SIG-M5 treated with dmso at 0.1 percent for 504 hours (cell line): ENCODE data around the gene HS6ST1.

Source experiments
- DNase-seq: peaks from one replicate; lab custom pipeline; 2025; ENCODE audit not compliant: unreplicated experiment; lab: John Stamatoyannopoulos, UW

HS6ST1 gene

GRCh38 chr2:128348701-128349100 lies 30.0 kb upstream of the HS6ST1 start:
- DNase-seq: no peak

GRCh38 chr2:128347701-128348539 lies 29.3 kb upstream of the HS6ST1 start:
- no peak for DNase-seq

GRCh38 chr2:128347171-128347558 lies 28.5 kb upstream of the HS6ST1 start:
- no peak for DNase-seq

- no peak for DNase-seq
These were observed 27.9 kb upstream of the HS6ST1 start for GRCh38 chr2:128346291-128347170.

- DNase-seq: no peak
These were observed 26.9 kb upstream of the HS6ST1 start for GRCh38 chr2:128345436-128346165.

- DNase-seq: no peak
These were observed 25.4 kb upstream of the HS6ST1 start for GRCh38 chr2:128344101-128344500.

- DNase-seq: no peak
These were observed 24.8 kb upstream of the HS6ST1 start for GRCh38 chr2:128343459-128343858.

GRCh38 chr2:128342550-128342949 lies 23.9 kb upstream of the HS6ST1 start:
- no peak for DNase-seq

GRCh38 chr2:128341621-128342020 lies 23.0 kb upstream of the HS6ST1 start:
- no peak for DNase-seq

- no peak for DNase-seq
These were observed 13.5 kb upstream of the HS6ST1 start for GRCh38 chr2:128332091-128332634.

GRCh38 chr2:128330583-128330982 lies 11.9 kb upstream of the HS6ST1 start:
- DNase-seq: no peak

GRCh38 chr2:128329607-128330006 lies 10.9 kb upstream of the HS6ST1 start:
- no peak for DNase-seq

GRCh38 chr2:128327180-128327964 lies 8.7 kb upstream of the HS6ST1 start:
- DNase-seq: no peak

GRCh38 chr2:128326346-128326745 lies 7.7 kb upstream of the HS6ST1 start:
- DNase-seq: no peak

GRCh38 chr2:128325611-128326181 lies 7.0 kb upstream of the HS6ST1 start:
- no peak for DNase-seq

GRCh38 chr2:128324897-128325410 lies 6.3 kb upstream of the HS6ST1 start:
- no peak for DNase-seq

GRCh38 chr2:128324008-128324896 lies 5.6 kb upstream of the HS6ST1 start:
- DNase-seq: no peak

GRCh38 chr2:128323555-128323931 lies 4.9 kb upstream of the HS6ST1 start:
- DNase-seq: no peak
